Stimulated activated CD4-positive, alpha-beta T cell treated with anti-CD3 and anti-CD28 coated beads, Interleukin-1b, Interleukin-23, amount 100 ng/mL, for 24 hours (primary cell): Measurements from ENCODE around the gene GRID2IP.

Experiments
- DNase-seq, 4 experiments: peaks; one replicate each; pipeline ENCODE4 v3.0.0-alpha.2; 2020; ENCODE audit warnings: low read depth in 4 of 4, low spot score in 1 of 4

GRID2IP gene

DNA sequence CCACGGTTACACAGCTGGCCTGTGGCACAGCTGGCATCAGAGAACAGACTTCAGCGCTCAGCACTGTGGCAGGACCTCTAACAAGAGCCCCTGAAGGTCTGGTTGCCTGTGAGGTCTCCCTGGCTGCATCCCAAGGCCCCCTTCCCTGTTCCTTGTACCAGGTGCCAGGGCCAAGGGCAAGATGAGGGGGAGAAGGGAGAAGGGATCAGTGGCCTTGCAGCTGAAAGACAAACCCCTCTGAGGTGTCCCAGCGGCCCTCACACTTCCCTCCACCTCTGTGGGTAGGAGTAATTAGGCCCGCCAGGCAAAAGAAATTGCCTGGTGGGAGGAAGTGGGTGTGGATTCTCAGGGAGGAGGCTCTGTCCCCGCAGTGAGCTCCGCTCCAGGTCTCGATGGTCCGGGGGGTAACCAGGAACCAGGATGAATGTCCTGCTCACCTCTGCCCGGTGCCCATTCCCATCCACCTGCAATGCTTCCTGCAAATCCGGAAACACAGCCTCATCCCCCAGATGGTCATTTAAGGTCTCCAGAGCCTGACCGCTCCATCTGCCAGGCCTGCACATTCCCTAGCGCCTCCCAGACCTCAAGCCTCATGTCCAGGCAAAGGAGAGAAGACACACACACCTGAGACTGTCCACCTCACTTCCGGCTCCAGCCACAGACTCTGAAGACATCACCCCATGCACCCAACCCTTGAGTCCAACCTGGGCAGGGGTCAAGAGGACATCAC lies 22.7 kb downstream of the GRID2IP start:
- no peak for DNase-seq

DNA sequence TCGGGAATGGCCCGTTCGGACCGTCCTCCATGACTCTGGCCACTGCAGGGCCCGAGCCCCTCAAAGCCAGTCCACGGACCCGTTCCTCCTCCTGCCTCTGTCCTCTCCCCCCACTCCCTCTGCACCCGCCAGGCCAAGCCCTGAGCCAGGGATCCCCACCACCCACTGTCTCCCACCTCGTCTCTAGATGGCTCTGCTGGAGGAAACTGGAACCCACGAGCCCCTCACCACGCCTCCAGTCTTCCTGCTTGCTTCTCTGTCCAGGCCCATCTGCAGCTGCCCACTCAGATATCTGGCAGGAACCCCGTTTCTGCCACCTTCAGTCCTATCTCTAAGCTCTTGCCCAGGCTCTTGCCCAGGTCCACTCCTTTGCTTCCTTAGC lies 24.3 kb downstream of the GRID2IP start:
- no peak for DNase-seq

DNA sequence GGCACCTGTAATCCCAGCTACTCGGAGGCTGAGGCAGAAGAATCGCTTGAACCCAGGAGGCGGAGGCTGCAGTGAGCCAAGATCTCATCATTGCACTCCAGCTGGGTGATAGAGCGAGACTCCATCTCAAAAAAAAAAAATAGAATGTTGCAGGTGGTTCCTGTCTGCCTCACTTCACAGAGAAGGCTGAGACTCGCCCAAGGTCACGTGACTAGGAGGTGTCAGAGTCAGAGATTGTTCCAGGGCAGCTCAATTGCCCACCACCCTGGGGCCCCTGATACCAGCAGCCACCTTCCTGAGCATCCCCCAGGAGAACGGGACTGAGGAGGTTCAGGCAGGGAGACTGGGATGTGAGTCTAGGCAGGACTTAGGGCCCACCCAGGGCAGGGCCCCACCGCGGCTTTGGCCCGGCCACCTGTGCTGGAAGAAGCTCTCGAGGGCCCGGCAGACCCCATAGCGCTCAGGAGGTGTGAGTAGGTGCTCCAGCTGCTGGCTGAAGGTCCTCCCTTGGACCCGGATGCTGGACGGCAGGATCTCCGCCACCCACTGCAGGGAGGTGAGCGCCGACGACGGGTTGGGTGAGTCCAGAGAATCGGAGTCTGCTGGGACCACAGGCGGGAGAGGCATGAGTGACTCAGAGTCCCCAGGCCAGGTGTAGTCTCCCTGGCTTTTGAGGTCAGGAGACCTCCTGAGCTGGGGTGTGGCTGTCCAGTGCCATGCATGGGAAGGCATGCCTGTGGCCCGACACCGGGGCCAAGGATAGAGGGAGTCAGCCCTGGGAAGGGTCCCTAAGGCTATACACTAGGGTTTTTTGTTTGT lies 30.9 kb downstream of the GRID2IP start:
- no peak for DNase-seq

DNA sequence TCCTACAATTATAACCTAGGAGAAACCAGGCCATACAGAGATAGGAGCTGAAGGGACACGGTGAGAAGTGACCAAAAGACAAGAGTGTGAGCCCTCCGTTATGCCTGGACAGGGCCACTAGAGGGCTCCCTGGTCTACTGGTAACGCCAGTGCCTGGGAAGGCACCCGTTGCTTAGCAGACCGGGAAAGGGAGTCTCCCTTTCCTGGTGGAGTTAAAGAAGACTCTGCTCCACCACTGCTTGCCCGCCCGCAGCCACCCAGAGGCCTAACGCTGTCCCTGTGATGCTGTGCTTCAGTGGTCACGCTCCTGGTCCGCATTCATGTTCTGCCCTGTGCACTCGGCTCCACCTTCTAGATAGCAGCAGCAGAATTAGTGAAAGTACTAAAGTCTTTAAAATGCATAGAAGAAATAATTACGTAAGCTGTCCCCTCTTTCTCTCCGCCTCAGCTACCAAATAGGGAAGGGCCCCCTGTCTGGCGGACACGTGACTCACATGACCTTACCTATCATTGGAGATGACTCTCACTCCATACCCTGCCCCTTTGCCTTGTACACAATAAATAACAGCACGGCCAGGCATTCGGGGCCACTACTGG lies 34.8 kb downstream of the GRID2IP start:
- DNase-seq: peak; percentile 43 to 60 (median 52)

DNA sequence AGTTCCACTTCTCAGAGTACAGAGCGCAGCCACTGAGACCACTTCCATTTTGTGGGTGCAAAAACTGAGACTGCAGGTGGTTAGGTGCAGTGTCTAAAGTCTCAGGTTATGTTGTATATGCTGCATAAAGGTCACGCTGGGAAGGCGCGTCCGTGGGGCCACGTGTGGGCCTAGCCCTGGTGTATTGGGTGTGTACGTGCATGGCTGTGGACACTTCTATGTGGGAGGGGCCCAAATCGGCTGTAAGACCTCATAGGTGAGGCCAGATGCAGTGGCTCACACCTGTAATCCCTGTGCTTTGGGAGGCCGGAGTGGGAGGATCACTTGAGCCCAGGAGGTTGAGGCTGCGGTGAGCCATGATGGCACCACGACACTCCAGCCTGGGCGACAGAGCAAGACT lies 37.7 kb downstream of the GRID2IP start:
- no peak for DNase-seq

DNA sequence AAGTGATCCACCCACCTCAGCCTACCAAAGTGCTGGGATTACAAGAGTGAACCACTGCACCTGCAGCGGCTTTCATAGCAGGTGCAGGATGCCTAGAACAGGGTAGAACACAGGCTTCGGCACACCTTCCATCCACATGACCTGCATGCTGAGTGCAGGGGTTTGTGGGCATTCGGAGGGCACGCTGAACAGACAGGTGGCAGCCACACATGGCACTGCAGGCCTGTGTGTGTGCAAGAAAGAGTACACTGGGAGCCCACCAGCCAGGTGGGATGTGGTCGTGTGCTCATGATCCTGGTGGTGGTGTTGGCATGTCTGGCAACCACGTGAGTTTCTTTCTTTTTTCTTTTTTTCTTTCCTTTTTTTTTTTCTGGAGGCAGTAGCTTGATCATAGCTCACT lies 38.4 kb downstream of the GRID2IP start:
- no peak for DNase-seq

DNA sequence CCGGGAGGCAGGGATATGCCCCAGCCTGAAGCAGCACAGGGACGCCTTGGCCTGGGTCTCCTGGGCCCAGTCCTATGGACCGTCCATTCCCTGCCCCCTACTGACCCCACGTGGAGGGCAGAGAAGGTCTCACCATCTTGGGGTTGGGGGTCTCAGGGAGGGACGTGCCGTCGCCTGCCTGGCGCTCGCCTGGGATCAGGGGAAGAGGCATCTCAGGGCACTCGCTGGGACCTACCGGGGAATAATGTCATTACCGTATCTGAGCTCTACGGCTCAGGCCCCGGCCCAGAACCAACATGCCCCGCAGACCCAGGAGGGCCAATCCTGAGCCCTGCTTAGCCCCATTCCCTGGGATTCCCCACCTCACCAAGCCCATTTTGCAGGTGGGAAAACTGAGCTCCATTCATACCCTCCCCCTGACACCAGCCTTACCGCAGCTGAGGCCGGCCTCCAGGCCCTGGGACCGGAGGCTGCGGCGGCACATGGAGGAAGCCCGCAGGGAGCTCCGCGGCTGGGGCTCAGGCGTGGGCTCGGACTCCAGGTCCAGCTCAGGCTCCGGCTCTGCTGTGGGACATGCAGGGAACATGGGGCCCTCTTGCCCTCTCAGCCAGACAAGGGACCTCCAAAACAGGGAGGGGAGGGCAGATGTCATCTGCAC lies 40.7 kb downstream of the GRID2IP start:
- DNase-seq: no peak

DNA sequence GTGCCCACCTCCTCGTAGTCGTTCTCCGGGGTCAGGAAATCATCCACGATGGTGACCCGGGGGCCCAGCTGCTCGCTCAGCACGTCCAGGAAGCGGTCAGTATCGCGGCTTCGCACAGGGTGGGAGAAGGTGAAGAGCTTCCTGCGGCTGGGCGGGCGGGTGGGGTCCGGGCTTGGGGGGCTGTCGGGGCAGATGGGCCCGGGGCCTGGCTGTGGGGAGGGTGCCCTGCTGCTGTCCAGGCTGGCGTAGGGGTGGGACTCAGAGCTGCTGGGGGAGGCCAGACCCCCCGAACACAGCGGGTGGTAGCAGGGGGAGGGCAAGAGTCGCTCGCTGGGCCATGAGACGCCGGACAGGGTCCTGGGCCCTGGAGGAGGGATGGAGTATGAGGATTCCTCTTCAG lies 42.3 kb downstream of the GRID2IP start:
- no peak for DNase-seq

DNA sequence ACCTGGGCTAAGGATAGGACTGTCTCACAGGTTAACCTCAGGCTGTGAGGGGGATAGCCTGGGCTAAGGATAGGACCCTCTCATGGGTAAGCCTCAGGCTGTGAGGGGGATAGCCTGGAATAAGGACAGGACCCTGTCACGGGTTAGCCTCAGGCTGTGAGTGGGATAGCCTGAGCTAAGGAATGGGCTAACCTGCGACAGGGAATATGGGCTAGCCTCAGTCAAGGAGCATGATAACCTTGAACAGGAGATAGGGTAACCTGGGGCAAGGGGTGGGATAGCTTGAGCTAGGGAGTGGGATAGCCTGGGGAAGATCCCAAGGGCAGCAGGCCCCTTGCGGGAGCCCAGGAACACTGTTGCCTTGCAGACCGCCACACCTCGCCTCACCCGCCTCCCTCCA lies 42.7 kb downstream of the GRID2IP start:
- DNase-seq: no peak

DNA sequence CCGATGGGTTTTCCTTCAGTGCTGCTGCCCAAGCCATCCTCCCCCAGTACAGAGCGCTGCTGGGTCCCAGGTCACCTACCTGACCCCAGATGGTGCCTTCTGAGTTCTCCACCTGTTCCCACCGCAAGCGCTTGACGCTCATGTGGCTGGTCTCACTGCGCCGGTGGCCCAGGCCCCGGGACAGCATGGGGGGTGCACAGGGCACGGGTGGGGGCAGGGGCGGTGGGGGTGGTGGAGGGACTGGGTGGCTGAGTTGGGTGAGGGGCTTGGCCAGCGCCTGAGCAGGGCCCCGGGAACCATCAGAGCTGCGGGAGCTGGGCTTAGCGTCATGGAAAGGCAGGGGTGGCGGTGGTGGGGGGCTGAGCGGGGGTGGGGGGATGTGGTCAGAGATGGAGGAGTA lies 43.4 kb downstream of the GRID2IP start:
- DNase-seq: no peak

DNA sequence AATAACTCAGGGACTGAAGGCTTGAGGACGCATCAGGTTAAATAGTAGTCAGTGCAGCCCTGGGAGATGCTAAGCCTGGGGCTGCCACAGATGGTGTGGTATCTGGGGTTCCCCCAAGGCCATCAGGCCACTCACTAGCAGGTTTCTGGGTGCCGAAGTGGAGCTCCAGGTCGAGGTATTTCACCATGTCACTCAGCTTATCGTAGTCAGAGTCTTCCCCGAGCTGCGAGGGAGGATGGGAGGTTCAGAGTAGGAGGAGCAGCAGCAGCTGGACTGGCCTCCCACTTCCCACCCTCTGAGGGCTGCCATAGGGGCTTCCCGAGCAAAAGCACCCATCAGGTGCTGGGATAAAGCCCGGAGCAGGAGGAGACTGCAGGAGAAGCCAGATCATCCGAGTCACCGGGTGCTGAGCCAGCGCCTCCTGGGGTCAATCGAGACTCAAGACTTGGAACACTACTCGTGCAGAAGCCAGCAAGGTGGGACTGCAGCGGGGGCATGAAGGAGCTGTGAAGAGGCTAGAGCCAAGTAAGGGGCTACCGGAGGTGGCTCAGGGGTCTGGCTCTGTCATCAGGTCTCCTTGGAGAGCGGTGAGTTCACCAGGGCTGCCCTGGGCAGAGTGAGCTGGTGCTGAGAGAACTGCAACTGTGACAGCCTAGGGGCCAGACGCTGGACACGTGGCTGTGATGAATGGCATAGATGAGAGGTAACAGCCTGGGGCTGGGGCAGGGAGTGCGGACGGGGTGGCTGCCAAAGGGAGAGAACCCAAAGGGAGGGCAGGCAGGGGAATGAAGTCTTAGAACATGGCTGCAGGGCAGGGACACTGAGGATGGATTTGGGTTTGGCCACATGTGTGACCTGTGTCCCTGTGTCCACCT lies 45.3 kb downstream of the GRID2IP start:
- no peak for DNase-seq

DNA sequence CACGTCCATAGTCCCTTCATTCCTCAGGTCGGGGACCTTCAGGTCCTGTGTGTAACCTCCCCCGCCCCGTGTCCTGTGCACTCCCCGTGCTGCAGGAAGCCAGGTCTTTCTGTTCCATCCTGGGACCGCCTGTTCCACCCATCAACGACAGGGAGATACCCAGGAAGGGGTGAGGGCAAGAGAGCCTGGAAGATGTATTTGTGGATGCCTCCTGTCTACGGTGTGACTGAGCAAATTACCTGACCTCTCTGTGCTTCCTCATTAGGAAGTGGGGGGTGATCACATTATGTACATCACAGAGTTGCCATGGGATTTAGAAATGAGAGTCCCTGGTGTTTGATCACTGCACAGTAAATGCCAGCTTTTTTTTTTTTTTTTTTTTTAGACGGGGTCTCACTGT lies 46.3 kb downstream of the GRID2IP start:
- no peak for DNase-seq

DNA sequence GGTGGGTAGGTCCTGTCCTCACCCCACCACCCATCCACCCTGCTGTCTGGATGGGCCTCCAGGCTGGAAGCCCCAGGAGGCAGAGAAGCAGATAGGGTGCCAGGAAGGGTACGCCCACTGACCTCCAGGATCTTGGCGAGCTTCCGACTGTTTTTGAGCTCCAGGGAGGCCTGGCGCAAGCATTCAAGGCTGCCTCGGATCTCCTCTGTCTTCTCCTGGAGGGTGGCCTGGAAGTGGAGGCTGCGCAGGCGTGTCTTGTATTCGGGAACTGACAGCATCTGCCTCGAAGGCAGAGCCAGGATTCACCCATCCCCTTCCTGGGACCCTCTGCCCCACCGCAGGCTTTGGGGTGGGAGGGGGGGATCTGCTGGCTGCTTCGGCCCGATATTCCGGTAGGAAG lies 48.4 kb downstream of the GRID2IP start:
- no peak for DNase-seq

DNA sequence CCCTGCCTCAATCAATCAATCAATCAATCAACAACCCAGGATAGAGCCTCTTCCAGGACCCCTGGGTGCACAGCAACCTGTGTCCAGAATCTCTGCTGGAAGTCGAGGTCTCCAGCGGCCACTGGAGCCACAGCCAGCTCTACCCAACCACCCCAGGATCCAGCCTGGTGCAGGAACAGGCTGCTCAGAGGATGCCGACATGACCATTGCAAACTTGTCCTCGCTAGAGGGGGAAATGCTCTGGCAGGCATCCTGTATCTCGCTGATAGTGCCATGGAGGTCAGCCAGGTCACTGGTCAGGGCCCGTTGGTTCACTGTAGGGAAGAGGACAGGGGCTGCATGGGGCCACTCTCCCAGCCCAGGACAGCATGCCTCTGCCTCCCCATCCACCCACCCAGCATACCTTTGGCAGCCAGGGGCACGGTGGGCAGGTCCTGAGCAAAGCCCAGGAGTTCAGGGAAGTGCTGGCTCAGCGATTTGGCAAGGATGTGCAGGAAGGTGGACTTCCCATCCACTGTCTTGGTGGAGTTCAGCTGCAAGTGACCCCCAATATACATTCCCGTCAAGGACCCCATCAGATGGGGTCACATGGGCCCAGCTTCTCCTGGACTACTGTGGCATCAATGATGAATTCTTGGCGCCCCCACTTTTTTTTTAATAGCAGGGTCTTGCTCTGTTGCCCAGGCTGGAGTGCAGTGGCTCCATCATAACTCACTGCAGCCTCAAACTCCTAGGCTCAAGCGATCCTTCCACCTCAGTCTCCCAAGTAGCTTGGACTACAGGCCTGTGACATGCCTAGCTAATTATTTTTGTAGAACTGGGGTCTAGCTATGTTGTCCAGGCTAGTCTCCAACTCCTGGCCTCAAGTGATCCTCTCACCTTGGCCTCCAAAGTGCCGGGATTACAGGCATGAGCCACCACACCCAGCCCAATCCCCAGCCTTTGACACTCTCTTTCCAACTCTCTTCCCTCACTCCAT lies 49.4 kb downstream of the GRID2IP start:
- DNase-seq: no peak

DNA sequence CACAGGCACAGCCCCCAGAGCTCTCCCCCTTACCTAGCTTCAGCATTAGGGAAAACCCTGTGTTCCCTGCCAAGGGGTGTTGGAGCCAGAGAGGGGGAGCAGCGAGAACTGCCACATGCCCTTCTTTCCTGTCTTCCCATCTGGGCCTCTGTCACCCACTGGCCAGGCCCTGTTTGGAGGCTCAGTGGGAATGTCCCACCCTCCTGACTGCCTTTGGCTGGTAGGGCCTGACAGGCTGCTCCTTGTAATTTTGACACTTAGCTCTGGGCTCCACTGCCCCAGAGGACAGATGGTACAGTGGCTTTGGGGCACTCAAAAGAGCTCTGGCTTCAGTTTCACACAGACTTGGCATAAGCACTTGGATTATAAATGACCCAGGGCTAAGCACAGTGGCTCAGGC lies 50.6 kb downstream of the GRID2IP start:
- DNase-seq: no peak

DNA sequence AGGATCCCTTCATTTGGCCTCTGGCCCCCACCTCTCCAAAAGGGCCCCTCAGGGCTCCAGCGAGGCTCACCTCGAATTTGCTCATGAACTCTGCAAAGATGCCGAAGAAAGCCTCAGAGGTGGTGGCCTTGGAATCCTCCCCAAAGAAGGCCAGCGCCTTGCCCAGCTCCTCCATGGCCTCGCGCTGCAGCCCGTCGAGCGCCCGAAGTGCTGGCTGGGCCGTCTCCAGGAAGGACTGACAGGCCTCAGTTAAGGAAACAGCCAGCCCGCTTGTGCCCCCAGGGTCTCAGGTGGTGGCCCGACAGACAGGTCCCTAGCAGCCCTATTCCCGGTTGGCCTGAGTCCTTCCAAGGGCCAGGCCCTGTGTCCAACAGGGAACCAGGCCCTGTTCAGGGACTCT lies 53.3 kb downstream of the GRID2IP start:
- DNase-seq: no peak

DNA sequence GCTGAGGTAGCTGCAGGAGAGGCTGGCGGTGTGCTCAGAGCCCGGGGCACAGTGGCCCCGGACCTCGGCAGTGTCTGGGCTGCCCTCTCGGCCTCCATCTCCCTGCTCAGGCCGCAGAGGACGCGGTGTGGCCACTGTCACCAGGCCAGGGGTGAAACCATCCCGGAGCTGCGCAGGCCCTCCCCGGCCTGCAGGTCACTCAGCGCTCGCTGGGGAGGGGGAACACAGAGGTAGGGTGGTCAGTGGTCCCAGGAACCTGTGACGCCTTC lies 53.7 kb downstream of the GRID2IP start:
- DNase-seq: no peak

DNA sequence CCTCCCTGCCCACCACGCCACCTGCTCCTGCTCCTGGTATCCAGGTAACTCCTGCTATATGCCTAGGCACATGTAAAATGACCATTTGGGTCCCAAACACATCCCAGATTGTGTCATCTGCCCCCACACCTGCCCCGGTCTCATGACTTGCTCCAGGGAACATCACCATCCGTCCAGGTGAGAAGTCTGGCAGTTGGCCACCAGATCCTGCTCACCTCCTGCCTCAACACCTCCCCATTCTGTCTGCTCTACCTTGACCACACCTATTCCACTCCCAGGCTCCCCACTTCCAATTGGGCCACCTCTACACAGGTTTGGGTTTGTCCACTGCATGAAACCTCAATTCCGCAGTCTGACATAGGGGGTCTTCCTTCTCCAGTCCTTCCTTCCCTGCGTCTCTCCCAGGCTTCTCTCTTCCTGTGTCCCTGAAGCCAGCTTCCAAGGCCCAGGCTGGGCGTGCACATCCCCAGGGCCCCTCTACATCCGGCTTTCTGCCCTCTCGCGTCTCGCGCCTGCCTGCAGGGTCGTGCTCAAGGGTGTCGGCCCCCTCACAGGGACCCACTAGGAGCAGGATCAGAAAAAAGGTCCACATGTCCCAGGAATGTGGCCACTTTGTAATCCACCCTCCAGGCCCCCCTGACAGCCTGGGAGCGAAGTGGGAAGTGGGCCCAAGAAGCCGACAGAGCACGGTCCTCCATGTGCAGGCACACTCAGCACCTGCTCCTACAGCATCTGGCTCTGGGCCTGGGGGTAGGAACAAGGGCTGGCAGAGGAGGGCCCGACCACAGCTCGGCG lies 54.2 kb downstream of the GRID2IP start:
- DNase-seq: no peak

DNA sequence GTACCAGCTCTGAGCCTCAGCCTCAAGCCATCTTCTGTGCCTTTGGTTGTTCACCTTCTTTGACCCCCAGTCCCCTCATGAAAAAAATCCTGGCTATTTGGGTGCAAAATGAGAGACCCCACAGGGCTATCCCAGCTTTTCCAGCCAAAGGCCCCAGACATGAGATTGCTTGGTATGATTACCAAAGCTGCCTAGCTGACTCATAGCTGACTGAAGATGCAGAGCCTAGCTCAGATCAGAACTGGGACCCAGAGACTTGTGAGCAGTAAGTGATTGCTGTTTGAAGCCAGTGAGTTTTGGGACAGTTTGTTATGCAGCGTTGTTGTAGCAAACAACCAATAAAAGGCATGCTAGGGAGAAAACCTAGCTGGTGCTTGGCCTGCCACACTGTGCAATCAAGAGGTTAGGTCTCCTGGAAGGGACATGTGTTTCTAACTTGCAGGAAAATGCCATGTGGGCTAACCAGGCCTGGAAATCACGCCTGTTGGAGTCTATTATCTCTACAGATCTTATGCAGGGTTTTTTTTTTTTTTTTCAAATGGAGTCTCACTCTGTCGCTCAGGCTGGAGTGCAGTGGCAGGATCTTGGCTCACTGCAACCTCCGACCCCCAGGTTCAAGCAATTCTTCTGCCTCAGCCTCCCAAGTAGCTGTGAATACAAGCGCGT lies 55.5 kb downstream of the GRID2IP start:
- DNase-seq: no peak
